Retinal pigment epithelial cell (primary cell): ENCODE measurements around the gene TMEM204.

Experiments used
- DNase-seq: peaks from one replicate; pipeline ENCODE4 v3.0.0-alpha.2; 2010; ENCODE audit warnings: low read depth
- H3K4me3 ChIP-seq: 2 replicates; pipeline ENCODE4 v1.5.1; 2011; ENCODE audit warnings: mild to moderate bottlenecking, low read length, control low read depth, moderate library complexity
- TF ChIP-seq, protein P1 (sequence below): conservative IDR thresholded peaks from 2 replicates; pipeline ENCODE4 v1.5.1; 2011; ENCODE audit warnings: low read depth, low read length, control low read depth, inconsistent platforms

TMEM204 gene

GRCh38 chr16:1597154-1597553 lies 63.7 kb downstream of the TMEM204 start:
- no peak overlapping the region for H3K4me3 ChIP-seq
- TF ChIP-seq, protein P1, sequence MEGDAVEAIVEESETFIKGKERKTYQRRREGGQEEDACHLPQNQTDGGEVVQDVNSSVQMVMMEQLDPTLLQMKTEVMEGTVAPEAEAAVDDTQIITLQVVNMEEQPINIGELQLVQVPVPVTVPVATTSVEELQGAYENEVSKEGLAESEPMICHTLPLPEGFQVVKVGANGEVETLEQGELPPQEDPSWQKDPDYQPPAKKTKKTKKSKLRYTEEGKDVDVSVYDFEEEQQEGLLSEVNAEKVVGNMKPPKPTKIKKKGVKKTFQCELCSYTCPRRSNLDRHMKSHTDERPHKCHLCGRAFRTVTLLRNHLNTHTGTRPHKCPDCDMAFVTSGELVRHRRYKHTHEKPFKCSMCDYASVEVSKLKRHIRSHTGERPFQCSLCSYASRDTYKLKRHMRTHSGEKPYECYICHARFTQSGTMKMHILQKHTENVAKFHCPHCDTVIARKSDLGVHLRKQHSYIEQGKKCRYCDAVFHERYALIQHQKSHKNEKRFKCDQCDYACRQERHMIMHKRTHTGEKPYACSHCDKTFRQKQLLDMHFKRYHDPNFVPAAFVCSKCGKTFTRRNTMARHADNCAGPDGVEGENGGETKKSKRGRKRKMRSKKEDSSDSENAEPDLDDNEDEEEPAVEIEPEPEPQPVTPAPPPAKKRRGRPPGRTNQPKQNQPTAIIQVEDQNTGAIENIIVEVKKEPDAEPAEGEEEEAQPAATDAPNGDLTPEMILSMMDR, result no peak
- no peak for DNase-seq

- TF ChIP-seq, protein P1, result no peak
- no peak for DNase-seq
- no peak overlapping the region for H3K4me3 ChIP-seq
Measured at GRCh38 chr16:1601031-1601430, 67.6 kb downstream of the TMEM204 start.

GRCh38 chr16:1601489-1601888 lies 68.0 kb downstream of the TMEM204 start:
- TF ChIP-seq, protein P1, result no peak
- DNase-seq, result no peak
- H3K4me3 ChIP-seq, result no peak overlapping the region

DNA sequence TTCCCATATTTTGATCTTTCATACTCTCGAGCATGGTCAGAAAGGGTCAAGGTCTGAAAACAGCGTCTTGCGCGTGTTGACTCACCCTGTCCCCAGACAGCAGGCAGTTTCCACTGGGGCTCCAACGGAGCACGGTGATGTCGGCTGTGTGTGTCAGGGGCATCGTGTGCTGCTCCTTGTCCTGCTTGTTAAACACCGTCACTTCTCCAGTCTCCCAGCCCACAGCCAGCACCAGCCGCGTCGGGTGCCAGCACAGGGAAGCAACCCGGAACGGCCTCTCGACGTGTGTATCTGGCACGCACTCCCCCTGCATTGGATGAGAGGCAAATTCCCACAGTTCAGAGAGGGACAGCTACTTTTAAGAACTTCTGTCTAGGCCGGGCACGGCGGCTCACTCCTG lies 68.8 kb downstream of the TMEM204 start:
- TF ChIP-seq, protein P1, result no peak
- DNase-seq, result no peak
- no peak overlapping the region for H3K4me3 ChIP-seq
